Colonic mucosa (tissue), 4 donors: Measurements from ENCODE around the gene FBLN5. TPM values are rescaled to one million over a fixed set of nuclear protein-coding genes. Genes with fewer than 3 reads are reported as not detected.

Source experiments
- DNase-seq: peaks from one replicate; pipeline ENCODE4 v3.0.0-alpha.2; 2020
- H3K27ac ChIP-seq: fragments of 200-600 bp; one replicate; pipeline ENCODE4 v1.8.0; 2021
- H3K27me3 ChIP-seq: fragments of 200-600 bp; one replicate; pipeline ENCODE4 v1.8.0; 2021
- H3K36me3 ChIP-seq: fragments of 200-600 bp; one replicate; pipeline ENCODE4 v1.8.0; 2021
- H3K4me1 ChIP-seq: fragments of 200-600 bp; one replicate; pipeline ENCODE4 v1.8.0; 2021; ENCODE audit warnings: mild to moderate bottlenecking
- H3K4me3 ChIP-seq: fragments of 200-600 bp; one replicate; pipeline ENCODE4 v1.8.0; 2021
- H3K9ac ChIP-seq, 2 donors: one replicate each; pipeline ENCODE4 v1.7.0; 2013; ENCODE audit warnings: control low read depth in 2 of 2, low read depth in 2 of 2, low read length in 2 of 2
- H3K9me3 ChIP-seq: fragments of 200-600 bp; one replicate; pipeline ENCODE4 v1.8.0; 2021
- CTCF ChIP-seq: fragments of 200-600 bp; IDR thresholded peaks from one replicate; pipeline ENCODE4 v1.8.0; 2022; ENCODE audit warnings: antibody characterized with exemption, mild to moderate bottlenecking
- intact Hi-C: fragments of 100-400 bp; cut with DNase I; formaldehyde crosslinking; loops from one replicate; pipeline ENCODE4 v1.14.1; 2022
- total RNA-seq, 2 donors: library from RNA; stranded (reverse); fragmentation: NEBNext Ultra II Directional in 1 of 2; extraction: Animal tissue kit (Norgen Biotek cat#: 25700) in 1 of 2; gene quantifications; one replicate each; pipeline ENCODE4 v1.2.1, GENCODE V29; 2021
- donor health status: healthy.
- donor health status: DM: no; HTN: no; CAD: no.
- donor health status: DM: no; HTN: no; CAD: no.

FBLN5 gene
- total RNA-seq, 2 donors from 2014 or later, result 4.2 to 14.5 TPM

- Histone ChIP-seq H3K9me3 (no peaks in the 10 kb centered on the region), H3K27me3 (no peaks in the 10 kb centered on the region), H3K4me3 (no peak overlapping the region), H3K27ac (no peak overlapping the region), H3K36me3 (no peaks in the 10 kb centered on the region), H3K9ac (no peak overlapping the region), H3K4me1 (no peaks in the 10 kb centered on the region)
- intact Hi-C loops, result no loop called here
- TF ChIP-seq CTCF, result no peak
- DNase-seq, result no peak
Measured at GRCh38 chr14:91884664-91885063, 62.8 kb downstream of the FBLN5 start.

- Histone ChIP-seq H3K27me3 (no peaks in the 10 kb centered on the region), H3K9ac (no peak overlapping the region), H3K9me3 (no peaks in the 10 kb centered on the region), H3K4me1 (no peaks in the 10 kb centered on the region), H3K36me3 (no peaks in the 10 kb centered on the region), H3K4me3 (no peak overlapping the region), H3K27ac (no peak overlapping the region)
- intact Hi-C loops, result no loop called here
- DNase-seq, result no peak
- TF ChIP-seq CTCF, result no peak
Measured at GRCh38 chr14:91883753-91884152, 63.7 kb downstream of the FBLN5 start.

GRCh38 chr14:91882776-91883175 is 64.7 kb downstream of the FBLN5 start:
- no peak for TF ChIP-seq CTCF
- intact Hi-C loops, result no loop called here

GRCh38 chr14:91882369-91882768 is 65.1 kb downstream of the FBLN5 start:
- Histone ChIP-seq H3K4me3 (no peak overlapping the region), H3K27ac (no peak overlapping the region), H3K9me3 (no peaks in the 10 kb centered on the region), H3K9ac (no peak overlapping the region), H3K36me3 (no peaks in the 10 kb centered on the region), H3K27me3 (no peaks in the 10 kb centered on the region), H3K4me1 (no peaks in the 10 kb centered on the region)
- intact Hi-C loops, result no loop called here
- DNase-seq, result no peak
- no peak for TF ChIP-seq CTCF

More at GRCh38 chr14:91882776-91883175, 64.7 kb downstream of the FBLN5 start:
- H3K9ac ChIP-seq, result no peak overlapping the region
- H3K36me3 ChIP-seq, result no peaks in the 10 kb centered on the region
- no peak overlapping the region for H3K4me3 ChIP-seq
- no peak overlapping the region for H3K27ac ChIP-seq
- no peaks in the 10 kb centered on the region for H3K27me3 ChIP-seq
- no peaks in the 10 kb centered on the region for H3K4me1 ChIP-seq
- DNase-seq, result no peak
- H3K9me3 ChIP-seq, result no peaks in the 10 kb centered on the region

DNA sequence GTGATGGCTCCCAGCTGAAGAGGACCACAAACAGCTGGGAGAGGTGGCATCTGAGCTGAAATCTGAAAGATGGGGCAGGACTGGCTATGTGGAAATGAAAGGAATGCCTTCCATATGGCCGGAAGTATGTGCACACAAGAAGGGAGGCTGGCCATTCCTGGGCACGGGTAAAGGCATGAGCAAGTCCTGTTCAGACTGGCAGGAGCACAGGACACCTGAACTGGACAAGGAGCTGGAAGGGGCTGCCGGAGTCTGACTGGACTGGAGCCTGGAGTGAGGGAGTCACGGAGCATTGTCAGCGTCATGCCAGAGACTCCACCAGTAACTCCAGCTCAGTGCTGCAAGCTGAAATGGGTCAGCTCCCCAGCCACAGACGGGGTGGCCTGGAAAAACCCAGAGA is 68.3 kb downstream of the FBLN5 start:
- Histone ChIP-seq H3K27me3 (no peaks in the 10 kb centered on the region), H3K27ac (no peak overlapping the region), H3K4me3 (no peak overlapping the region), H3K4me1 (no peaks in the 10 kb centered on the region), H3K9ac (no peak overlapping the region), H3K9me3 (no peaks in the 10 kb centered on the region), H3K36me3 (no peaks in the 10 kb centered on the region)
- DNase-seq, result no peak
- intact Hi-C loops, result no loop called here
- no peak for TF ChIP-seq CTCF

DNA sequence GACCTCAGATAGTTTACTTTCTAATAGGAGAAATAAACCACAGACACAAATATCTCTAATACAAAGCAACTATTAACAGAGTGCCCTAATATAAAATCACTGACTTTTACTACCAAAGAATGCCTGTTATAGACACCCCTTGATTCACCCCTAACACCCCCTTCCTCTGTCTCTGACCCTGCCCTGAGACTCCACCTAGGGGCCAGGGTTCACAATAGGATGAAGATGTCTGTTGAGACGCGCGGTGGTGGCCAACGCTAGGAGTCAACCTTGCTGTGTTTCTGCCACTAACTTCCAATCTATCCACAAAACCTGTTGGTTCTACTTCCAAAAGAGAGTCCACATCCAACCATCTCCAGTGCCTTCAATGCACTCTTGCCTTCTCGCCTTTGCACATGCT is 69.2 kb downstream of the FBLN5 start:
- intact Hi-C loops, result no loop called here
- no peak for TF ChIP-seq CTCF
- H3K36me3 ChIP-seq, result no peaks in the 10 kb centered on the region
- no peak overlapping the region for H3K27ac ChIP-seq
- no peak overlapping the region for H3K9ac ChIP-seq
- DNase-seq, result no peak
- peaks cover 1% of the 10 kb centered on the region for H3K4me1 ChIP-seq
- H3K4me3 ChIP-seq, result no peak overlapping the region
- no peaks in the 10 kb centered on the region for H3K27me3 ChIP-seq
- no peaks in the 10 kb centered on the region for H3K9me3 ChIP-seq
